ENCODE data around the gene FUBP1. TPM values are rescaled to one million over a fixed set of nuclear protein-coding genes. Genes with fewer than 3 reads are reported as not detected.
A peak's percentile ranks its signal among the peaks of the same experiment; 100 is the strongest.

Gene FUBP1
- total and polyA plus RNA-seq, 12 donors, result 27.8 to 77.6 (median 68.6) TPM

DNA sequence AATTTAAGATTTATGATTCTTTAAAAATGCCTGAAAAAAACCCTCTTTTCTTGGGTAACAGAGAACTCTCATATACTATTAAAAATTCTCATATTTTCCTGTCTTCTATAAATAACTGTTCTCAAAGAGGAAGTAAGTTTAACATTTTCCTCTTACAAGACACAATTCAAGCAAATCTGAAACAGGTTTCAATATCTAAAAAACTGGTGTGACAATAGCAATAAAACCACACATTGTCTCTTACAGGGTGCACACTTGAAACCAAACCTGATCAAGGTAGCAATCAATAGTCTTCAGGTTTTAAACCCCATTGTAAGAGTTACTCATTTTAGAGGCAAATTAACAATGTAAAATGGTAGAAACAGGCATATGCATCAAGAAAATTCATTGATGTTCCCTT, 28.0 kb downstream of the FUBP1 start:
- H3K4me3 ChIP-seq, result no peak overlapping the region
- peaks cover 0 to 100% (median 58%) of the 10 kb centered on the region in 9 donors for H3K36me3 ChIP-seq
- H3K9me3 ChIP-seq, result no peaks in the 10 kb centered on the region
- intact Hi-C loops (cut with DNase I), result no loop called here
- peaks cover 0 to 27% (median 13%) of the 10 kb centered on the region in 9 donors for H3K4me1 ChIP-seq
- no peaks in the 10 kb centered on the region for H3K27me3 ChIP-seq
- no peak for TF ChIP-seq CTCF (IDR thresholded peaks at IDR 0.05)
- DNase-seq, result no peak
- no peak overlapping the region for H3K27ac ChIP-seq
- no peak for ATAC-seq

GRCh38 chr1:77948841-77949424, 29.9 kb downstream of the FUBP1 start:
- Histone ChIP-seq H3K36me3 (peaks cover 0 to 100% (median 45%) of the 10 kb centered on the region in 9 donors), H3K27ac (peak overlapping the region in 1 of 10 donors; percentile 17), H3K4me3 (no peak overlapping the region), H3K9me3 (no peaks in the 10 kb centered on the region), H3K27me3 (no peaks in the 10 kb centered on the region), H3K4me1 (peaks cover 0 to 27% (median 13%) of the 10 kb centered on the region in 9 donors)
- peak in 7 of 9 donors; percentile 12 to 61 (median 27) for TF ChIP-seq CTCF (IDR thresholded peaks at IDR 0.05)
- DNase-seq, result peak in 1 of 2 donors; percentile 33
- intact Hi-C loops (cut with DNase I), result no loop called here
- 30 to 32% methylated on average over 2 of the region's 2 CpGs for WGBS, 2 donors
- ATAC-seq, result peak in 7 of 8 donors; percentile 51 to 78 (median 69)

DNA sequence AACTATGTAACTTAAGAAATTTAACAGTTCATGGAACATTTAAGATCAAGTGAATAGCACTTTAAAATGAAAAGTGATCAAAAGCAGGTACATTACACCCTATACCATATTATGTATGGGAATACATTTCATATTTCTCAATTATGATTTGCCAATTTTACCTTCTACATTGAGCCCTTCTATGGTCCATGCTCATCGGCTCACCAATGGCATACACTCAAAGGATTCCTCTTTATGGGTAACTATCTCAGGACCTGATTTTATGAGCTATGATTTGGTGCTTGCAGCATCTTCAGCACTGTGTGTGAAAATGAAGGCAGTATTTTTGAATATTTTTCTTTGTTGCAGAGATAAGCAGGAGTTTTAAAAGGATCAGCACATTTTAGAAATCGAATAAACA, 33.5 kb downstream of the FUBP1 start:
- Histone ChIP-seq H3K27me3 (no peaks in the 10 kb centered on the region), H3K9me3 (no peaks in the 10 kb centered on the region), H3K4me3 (no peak overlapping the region), H3K4me1 (peaks cover 0 to 19% (median 13%) of the 10 kb centered on the region in 9 donors), H3K36me3 (peaks cover 0 to 99% (median 27%) of the 10 kb centered on the region in 9 donors), H3K27ac (no peak overlapping the region)
- 83 to 88% methylated on average over 2 of the region's 2 CpGs for WGBS, 2 donors
- intact Hi-C loops (cut with DNase I), result no loop called here
- TF ChIP-seq CTCF (IDR thresholded peaks at IDR 0.05), result no peak
- ATAC-seq, result no peak
- no peak for DNase-seq

DNA sequence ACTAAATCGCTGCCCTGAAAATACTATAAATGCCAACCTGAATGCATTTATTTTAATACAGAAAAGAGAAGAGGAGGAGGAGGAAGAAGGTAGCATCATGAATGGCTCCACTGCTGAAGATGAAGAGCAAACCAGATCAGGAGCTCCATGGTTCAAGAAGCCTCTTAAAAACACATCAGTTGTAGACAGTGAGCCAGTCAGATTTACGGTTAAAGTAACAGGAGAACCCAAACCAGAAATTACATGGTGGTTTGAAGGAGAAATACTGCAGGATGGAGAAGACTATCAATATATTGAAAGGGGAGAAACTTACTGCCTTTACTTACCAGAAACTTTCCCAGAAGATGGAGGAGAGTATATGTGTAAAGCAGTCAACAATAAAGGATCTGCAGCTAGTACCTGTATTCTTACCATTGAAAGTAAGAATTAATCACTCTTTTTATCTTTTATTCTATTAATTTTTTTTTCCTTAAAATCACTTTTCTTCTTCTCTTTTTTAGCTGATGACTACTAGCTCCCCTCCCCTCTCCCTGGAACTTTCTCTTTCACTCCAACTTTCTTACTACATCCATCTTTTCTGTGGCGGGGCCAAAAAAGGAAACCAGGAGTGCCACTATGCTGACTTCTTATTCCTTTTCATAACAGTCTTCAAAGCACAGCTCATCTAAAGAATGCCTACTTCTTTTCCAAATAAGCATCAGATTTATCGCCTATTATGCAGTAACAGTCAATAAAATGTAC, 36.3 kb downstream of the FUBP1 start:
- Histone ChIP-seq H3K27me3 (no peaks in the 10 kb centered on the region), H3K9me3 (peaks cover 0 to 9% (median 0%) of the 10 kb centered on the region in 11 donors), H3K4me1 (no peaks in the 10 kb centered on the region), H3K27ac (no peak overlapping the region), H3K36me3 (peaks cover 0 to 99% (median 31%) of the 10 kb centered on the region in 9 donors), H3K4me3 (no peak overlapping the region)
- no peak for TF ChIP-seq CTCF (IDR thresholded peaks at IDR 0.05)
- no peak for ATAC-seq
- DNase-seq, result no peak
- WGBS, 2 donors, result 95 to 96% methylated on average over 4 of the region's 4 CpGs
- intact Hi-C loops (cut with DNase I), result no loop called here
